ENCODE measurements around the gene TBX5.

DNA sequence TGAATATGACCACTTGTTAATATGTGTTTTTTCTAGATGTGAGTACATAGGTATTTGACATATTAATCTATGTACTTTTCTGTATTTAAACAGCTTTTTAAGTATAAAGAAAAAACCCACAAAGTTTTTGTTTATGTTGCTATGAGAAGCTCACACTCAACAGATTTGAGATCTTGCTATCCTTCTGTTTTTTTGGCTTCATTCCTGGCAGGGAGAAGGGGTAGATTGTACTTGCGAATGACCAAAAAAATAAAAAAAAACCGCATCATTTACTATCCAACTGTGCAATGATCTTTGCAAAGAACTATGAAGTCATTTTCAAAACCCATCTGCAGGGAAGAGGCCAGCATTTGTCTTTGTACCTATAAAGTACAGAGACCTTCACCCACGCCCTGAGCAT, 28.4 kb upstream of the TBX5 start:
- TF ChIP-seq, protein P1, sequence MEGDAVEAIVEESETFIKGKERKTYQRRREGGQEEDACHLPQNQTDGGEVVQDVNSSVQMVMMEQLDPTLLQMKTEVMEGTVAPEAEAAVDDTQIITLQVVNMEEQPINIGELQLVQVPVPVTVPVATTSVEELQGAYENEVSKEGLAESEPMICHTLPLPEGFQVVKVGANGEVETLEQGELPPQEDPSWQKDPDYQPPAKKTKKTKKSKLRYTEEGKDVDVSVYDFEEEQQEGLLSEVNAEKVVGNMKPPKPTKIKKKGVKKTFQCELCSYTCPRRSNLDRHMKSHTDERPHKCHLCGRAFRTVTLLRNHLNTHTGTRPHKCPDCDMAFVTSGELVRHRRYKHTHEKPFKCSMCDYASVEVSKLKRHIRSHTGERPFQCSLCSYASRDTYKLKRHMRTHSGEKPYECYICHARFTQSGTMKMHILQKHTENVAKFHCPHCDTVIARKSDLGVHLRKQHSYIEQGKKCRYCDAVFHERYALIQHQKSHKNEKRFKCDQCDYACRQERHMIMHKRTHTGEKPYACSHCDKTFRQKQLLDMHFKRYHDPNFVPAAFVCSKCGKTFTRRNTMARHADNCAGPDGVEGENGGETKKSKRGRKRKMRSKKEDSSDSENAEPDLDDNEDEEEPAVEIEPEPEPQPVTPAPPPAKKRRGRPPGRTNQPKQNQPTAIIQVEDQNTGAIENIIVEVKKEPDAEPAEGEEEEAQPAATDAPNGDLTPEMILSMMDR (IDR thresholded peaks at IDR 0.05), result no peak
- no peak for TF ChIP-seq EZH2 (IDR thresholded peaks at IDR 0.05; ENCODE audit: borderline replicate concordance, insufficient read depth, low read depth, low read length, poor library complexity, severe bottlenecking)

Data from B cell (primary cell).